Stomach smooth muscle (tissue), 2 donors: Measurements from ENCODE around the gene INTS2.

Experiments used
- H3K27ac ChIP-seq: one replicate; pipeline ENCODE4 v1.7.0; 2013; ENCODE audit warnings: mild to moderate bottlenecking, low read length, inconsistent platforms
- H3K27me3 ChIP-seq, 2 donors: one replicate each; pipeline ENCODE4 v1.7.0; 2013; ENCODE audit warnings: low read length in 2 of 2; ENCODE audit not compliant: insufficient read depth in 2 of 2, control insufficient read depth in 1 of 2
- H3K36me3 ChIP-seq, 2 donors: one replicate each; pipeline ENCODE4 v1.7.0; 2013; ENCODE audit warnings: low read length in 2 of 2; ENCODE audit not compliant: control insufficient read depth in 2 of 2, insufficient read depth in 2 of 2
- H3K4me1 ChIP-seq: one replicate; pipeline ENCODE4 v1.7.0; 2013; ENCODE audit warnings: low read length; ENCODE audit not compliant: control insufficient read depth, insufficient read depth
- H3K4me3 ChIP-seq, 2 donors: one replicate each; pipeline ENCODE4 v1.7.0; 2013; ENCODE audit warnings: low read length in 2 of 2
- H3K9ac ChIP-seq, 2 donors: one replicate each; pipeline ENCODE4 v1.7.0; 2013; ENCODE audit warnings: low read length in 2 of 2, mild to moderate bottlenecking in 1 of 2
- H3K9me3 ChIP-seq, 2 donors: one replicate each; pipeline ENCODE4 v1.7.0; 2013; ENCODE audit warnings: low read length in 2 of 2; ENCODE audit not compliant: control insufficient read depth in 2 of 2
- donor health status: healthy.
- donor health status: Pancreatic carcinoma.

Gene INTS2

GRCh38 chr17:61927208-61928100 lies at the start of gene INTS2:
Gene INTS2, minus strand, starts transcription at chr17:61927982. Its CDS starts 1,338 bp downstream, at chr17:61926644.
- Histone ChIP-seq H3K4me1 (peaks cover 18% of the 10 kb centered on the region), H3K27ac (peak within 1 kb of the TSS; percentile 90), H3K4me3 (peak within 1 kb of the TSS; percentile 96 to 98), H3K9ac (peak within 1 kb of the TSS; percentile 95 to 96), H3K27me3 (no peaks in the 10 kb centered on the region), H3K36me3 (peaks cover 0 to 5% of the 10 kb centered on the region in 2 donors), H3K9me3 (no peaks in the 10 kb centered on the region)

GRCh38 chr17:61974115-61974514 lies 46.3 kb upstream of the INTS2 start:
- H3K4me1 ChIP-seq: no peaks in the 10 kb centered on the region
- H3K9ac ChIP-seq: no peak overlapping the region
- no peak overlapping the region for H3K27ac ChIP-seq
- H3K9me3 ChIP-seq: no peaks in the 10 kb centered on the region
- no peaks in the 10 kb centered on the region for H3K27me3 ChIP-seq
- no peak overlapping the region for H3K4me3 ChIP-seq
- peaks cover 7 to 12% of the 10 kb centered on the region in 2 donors for H3K36me3 ChIP-seq

GRCh38 chr17:61972311-61972710 lies 44.5 kb upstream of the INTS2 start:
- Histone ChIP-seq H3K9me3 (no peaks in the 10 kb centered on the region), H3K4me3 (no peak overlapping the region), H3K36me3 (peaks cover 9 to 18% of the 10 kb centered on the region in 2 donors), H3K4me1 (no peaks in the 10 kb centered on the region), H3K27ac (no peak overlapping the region), H3K9ac (no peak overlapping the region), H3K27me3 (no peaks in the 10 kb centered on the region)

- Histone ChIP-seq H3K4me3 (no peak overlapping the region), H3K27me3 (no peaks in the 10 kb centered on the region), H3K27ac (no peak overlapping the region), H3K36me3 (peaks cover 11 to 19% of the 10 kb centered on the region in 2 donors), H3K9me3 (no peaks in the 10 kb centered on the region), H3K4me1 (no peaks in the 10 kb centered on the region), H3K9ac (no peak overlapping the region)
Measured at GRCh38 chr17:61970030-61970429, 42.2 kb upstream of the INTS2 start.

GRCh38 chr17:61968757-61969156 lies 41.0 kb upstream of the INTS2 start:
- no peaks in the 10 kb centered on the region for H3K27me3 ChIP-seq
- H3K9ac ChIP-seq: no peak overlapping the region
- H3K4me1 ChIP-seq: no peaks in the 10 kb centered on the region
- no peak overlapping the region for H3K27ac ChIP-seq
- H3K9me3 ChIP-seq: no peaks in the 10 kb centered on the region
- peaks cover 16 to 26% of the 10 kb centered on the region in 2 donors for H3K36me3 ChIP-seq
- no peak overlapping the region for H3K4me3 ChIP-seq

GRCh38 chr17:61967729-61968128 lies 39.9 kb upstream of the INTS2 start:
- no peak overlapping the region for H3K27ac ChIP-seq
- peaks cover 20 to 28% of the 10 kb centered on the region in 2 donors for H3K36me3 ChIP-seq
- no peaks in the 10 kb centered on the region for H3K9me3 ChIP-seq
- H3K4me1 ChIP-seq: no peaks in the 10 kb centered on the region
- no peak overlapping the region for H3K9ac ChIP-seq
- H3K4me3 ChIP-seq: no peak overlapping the region
- no peaks in the 10 kb centered on the region for H3K27me3 ChIP-seq

- H3K9ac ChIP-seq: no peak overlapping the region
- H3K36me3 ChIP-seq: peaks cover 24 to 30% of the 10 kb centered on the region in 2 donors
- H3K4me3 ChIP-seq: no peak overlapping the region
- H3K27ac ChIP-seq: no peak overlapping the region
- no peaks in the 10 kb centered on the region for H3K9me3 ChIP-seq
- no peaks in the 10 kb centered on the region for H3K4me1 ChIP-seq
- H3K27me3 ChIP-seq: no peaks in the 10 kb centered on the region
Measured at GRCh38 chr17:61966191-61966590, 38.4 kb upstream of the INTS2 start.

GRCh38 chr17:61955619-61956018 lies 27.8 kb upstream of the INTS2 start:
- Histone ChIP-seq H3K9me3 (no peaks in the 10 kb centered on the region), H3K36me3 (peaks cover 32 to 40% of the 10 kb centered on the region in 2 donors), H3K4me1 (no peaks in the 10 kb centered on the region), H3K9ac (no peak overlapping the region), H3K4me3 (no peak overlapping the region), H3K27ac (no peak overlapping the region), H3K27me3 (no peaks in the 10 kb centered on the region)

- H3K36me3 ChIP-seq: peaks cover 18 to 42% of the 10 kb centered on the region in 2 donors
- no peak overlapping the region for H3K9ac ChIP-seq
- no peak overlapping the region for H3K27ac ChIP-seq
Measured at GRCh38 chr17:61947367-61948078, 19.7 kb upstream of the INTS2 start.

GRCh38 chr17:61946359-61946758 lies 18.6 kb upstream of the INTS2 start:
- H3K9ac ChIP-seq: no peak overlapping the region
- no peaks in the 10 kb centered on the region for H3K9me3 ChIP-seq
- H3K4me1 ChIP-seq: no peaks in the 10 kb centered on the region
- peaks cover 17 to 40% of the 10 kb centered on the region in 2 donors for H3K36me3 ChIP-seq
- no peak overlapping the region for H3K27ac ChIP-seq
- no peak overlapping the region for H3K4me3 ChIP-seq
- no peaks in the 10 kb centered on the region for H3K27me3 ChIP-seq

More at GRCh38 chr17:61947367-61948078, 19.7 kb upstream of the INTS2 start:
- Histone ChIP-seq H3K4me1 (no peaks in the 10 kb centered on the region), H3K4me3 (no peak overlapping the region), H3K9me3 (no peaks in the 10 kb centered on the region), H3K27me3 (no peaks in the 10 kb centered on the region)
